Endothelial cell of umbilical vein (primary cell): ENCODE results near the gene TSPO. TPM values are rescaled to one million over a fixed set of nuclear protein-coding genes. Genes with fewer than 3 reads are reported as not detected.

ENCODE experiments used
- BruUV-seq: library from RNA; stranded (reverse); fragments of 400-500 nt; replicated peaks from 2 replicates; lab custom pipeline; 2021; lab: Mats Ljungman, UMichigan
- CTCF ChIA-PET: fragments of 300-600, 350-600 bp; sonication (Branson Sonifier 250); formaldehyde crosslinking; loops from one replicate; lab custom pipeline; 2021; ENCODE audit warnings: antibody characterized with exemption, inconsistent platforms; lab: Charles Lee
- POLR2A ChIA-PET: fragments of 300-600, 350-600 bp; sonication (Branson Sonifier 250); formaldehyde crosslinking; loops from one replicate; lab custom pipeline; 2021; ENCODE audit warnings: antibody characterized with exemption, inconsistent platforms; lab: Charles Lee
- DNase-seq: peaks from one replicate; pipeline ENCODE4 v3.0.0-alpha.2; 2011; ENCODE audit warnings: low read depth, low spot score
- FAIRE-seq: peaks from 2 replicates; lab custom pipeline; 2011; peaks lifted over from hg19 to GRCh38; lab: Jason Lieb, UNC
- H2AFZ ChIP-seq: 2 replicates; pipeline ENCODE4 v1.6.0; 2012; ENCODE audit warnings: low read depth, low read length, control low read depth, inconsistent platforms
- H3K27ac ChIP-seq: 2 replicates; pipeline ENCODE4 v1.5.1; 2011; ENCODE audit warnings: low read depth, mild to moderate bottlenecking, control low read depth, low read length, moderate library complexity; ENCODE audit not compliant: insufficient read depth
- H3K27me3 ChIP-seq, 2 experiments: 2 replicates each; pipeline versions ENCODE4 v1.6.0 to v1.6.1; 2011; ENCODE audit warnings: low read length in 2 of 2, mixed read lengths in 1 of 2; ENCODE audit not compliant: control insufficient read depth in 2 of 2, insufficient read depth in 2 of 2
- H3K36me3 ChIP-seq, 2 experiments: 2 replicates in 1 of 2; 3 replicates in 1 of 2; pipeline ENCODE4 v1.5.1; 2011; ENCODE audit warnings: low read length in 2 of 2, mild to moderate bottlenecking in 1 of 2, moderate library complexity in 1 of 2; ENCODE audit not compliant: control insufficient read depth in 2 of 2, insufficient read depth in 2 of 2; ENCODE audit errors: extremely low read depth in 1 of 2
- H3K4me1 ChIP-seq: 3 replicates; pipeline ENCODE4 v1.5.1; 2011; ENCODE audit warnings: mild to moderate bottlenecking, low read length; ENCODE audit not compliant: control insufficient read depth, insufficient read depth; ENCODE audit errors: extremely low read depth
- H3K4me2 ChIP-seq: 2 replicates; pipeline ENCODE4 v1.6.1; 2011; ENCODE audit warnings: low read length, control low read depth, mixed read lengths; ENCODE audit not compliant: insufficient read depth
- H3K4me3 ChIP-seq, 3 experiments: fragments of 200-600 bp in 1 of 3; sonication (generic), shearing (Covaris generic) in 1 of 3; replicated peaks in 1 of 3; 2 replicates each; pipeline ENCODE4 v1.5.1; 2011 to 2016; ENCODE audit warnings: control low read depth in 3 of 3, low read length in 3 of 3, mild to moderate bottlenecking in 2 of 3, inconsistent platforms in 1 of 3, low read depth in 1 of 3, moderate library complexity in 1 of 3; ENCODE audit not compliant: insufficient read depth in 1 of 3
- H3K79me2 ChIP-seq: 2 replicates; pipeline ENCODE4 v1.6.0; 2012; ENCODE audit warnings: low read length, inconsistent platforms; ENCODE audit not compliant: control insufficient read depth, insufficient read depth
- H3K9ac ChIP-seq: replicated peaks from 2 replicates; pipeline ENCODE3; 2011; ENCODE audit warnings: low read length, control low read depth; ENCODE audit not compliant: insufficient read depth; ENCODE audit errors: extremely low read depth
- H3K9me1 ChIP-seq: replicated peaks from 3 replicates; pipeline ENCODE4 v1.6.0; 2011; ENCODE audit warnings: mild to moderate bottlenecking, low read length; ENCODE audit not compliant: control insufficient read depth, insufficient read depth; ENCODE audit errors: extremely low read depth
- H3K9me3 ChIP-seq: replicated peaks from 2 replicates; pipeline ENCODE4 v1.5.1; 2012; ENCODE audit warnings: low read length, inconsistent platforms; ENCODE audit not compliant: control insufficient read depth, insufficient read depth
- H4K20me1 ChIP-seq: replicated peaks from 2 replicates; pipeline ENCODE3; 2011; ENCODE audit warnings: mild to moderate bottlenecking, low read length; ENCODE audit not compliant: control insufficient read depth, insufficient read depth; ENCODE audit errors: extremely low read depth
- EZH2 ChIP-seq: IDR thresholded peaks from 2 replicates; pipeline ENCODE4 v1.6.1; 2012; ENCODE audit warnings: borderline replicate concordance, low read depth, mild to moderate bottlenecking, moderate library complexity, low read length, inconsistent platforms; ENCODE audit not compliant: severe bottlenecking
- FOS ChIP-seq: IDR thresholded peaks from 2 replicates; pipeline ENCODE4 v1.6.1; 2011; ENCODE audit warnings: mild to moderate bottlenecking, low read length, moderate library complexity, borderline replicate concordance; ENCODE audit not compliant: insufficient read depth
- GATA2 ChIP-seq: IDR thresholded peaks from 2 replicates; pipeline ENCODE4 v1.7.0; 2011; ENCODE audit warnings: low read depth, mild to moderate bottlenecking, moderate library complexity, mixed read lengths, low read length; ENCODE audit not compliant: insufficient read length, insufficient read depth
- JUN ChIP-seq: IDR thresholded peaks from 2 replicates; pipeline ENCODE4 v1.6.1; 2011; ENCODE audit warnings: borderline replicate concordance, low read depth; ENCODE audit not compliant: insufficient read length, insufficient read depth
- MAX ChIP-seq: IDR thresholded peaks from 2 replicates; pipeline ENCODE4 v1.6.1; 2011; ENCODE audit not compliant: insufficient read depth, insufficient read length
- MYC ChIP-seq: IDR thresholded peaks from one replicate; pipeline ENCODE4 v1.6.1; 2011; ENCODE audit warnings: mild to moderate bottlenecking, low read depth, low read length
- POLR2A ChIP-seq: IDR thresholded peaks from 2 replicates; pipeline ENCODE4 v1.6.1; 2012; ENCODE audit warnings: low read depth, mild to moderate bottlenecking, control low read depth, low read length
- POLR2AphosphoS5 ChIP-seq: IDR thresholded peaks from 2 replicates; pipeline ENCODE4 v1.6.1; 2012; ENCODE audit warnings: low read depth, mild to moderate bottlenecking, control low read depth, low read length, moderate library complexity; ENCODE audit not compliant: insufficient read depth
- dilution Hi-C: fragments of 300-500 bp; cut with MboI; formaldehyde crosslinking; loops from one replicate; pipeline ENCODE4 v1.15.0; 2019; ENCODE audit warnings: low sequenced_read_pairs; ENCODE audit not compliant: extremely low pct_ligation_motif_present
- intact Hi-C: fragments of 100-400 bp; cut with micrococcal nuclease; formaldehyde crosslinking; loops from one replicate; pipeline ENCODE4 v1.10.0; 2022
- polyA plus RNA-seq, 4 experiments: library from polyadenylated mRNA; depleted of rRNA in 3 of 4; stranded (reverse) in 3 of 4; unstranded in 1 of 4; fragments of >200 nt; gene quantifications; 2 replicates each; pipeline versions ENCODE4 v1.2.1 to v1.2.3, GENCODE V29; 2011 to 2012; ENCODE audit warnings: missing spikeins in 1 of 4
- total RNA-seq: library from RNA; stranded (reverse); gene quantifications from 2 replicates; pipeline ENCODE4 v1.2.3, GENCODE V29; 2021
- TF ChIP-seq, protein P1 (sequence below), 2 donors: IDR thresholded peaks; 1 replicate in 1 of 2; 2 replicates in 1 of 2; pipeline ENCODE4 v1.5.1; 2011; ENCODE audit warnings: low read length in 2 of 2, mild to moderate bottlenecking in 2 of 2, moderate library complexity in 2 of 2, control low read depth in 1 of 2, inconsistent platforms in 1 of 2, low read depth in 1 of 2; ENCODE audit not compliant: insufficient read depth in 1 of 2; ENCODE audit errors: extremely low read depth in 1 of 2

TSPO gene
- total and polyA plus RNA-seq, 2 donors (not counting 3 experiments of a cell fraction or from before 2014, with no cell fraction given) = 328 to 720 TPM

GRCh38 chr22:43113526-43114251 lies 37.7 kb upstream of the TSPO start:
- FAIRE-seq (no peak), DNase-seq (no peak)
- Histone ChIP-seq H3K36me3 (no peaks in the 10 kb centered on the region), H4K20me1 (no peaks in the 10 kb centered on the region), H3K9me3 (no peaks in the 10 kb centered on the region), H3K4me3 (no peak overlapping the region), H3K27ac (no peak overlapping the region), H3K9ac (no peak overlapping the region), H3K9me1 (no peaks in the 10 kb centered on the region), H3K79me2 (no peaks in the 10 kb centered on the region), H3K4me2 (no peak overlapping the region), H3K4me1 (no peaks in the 10 kb centered on the region), H3K27me3 (peaks cover 16 to 26% of the 10 kb centered on the region in 2 experiments), H2AFZ (no peak overlapping the region)
- POLR2A ChIA-PET = no interaction called here
- CTCF ChIA-PET = no interaction called here
- TF ChIP-seq FOS = no peak
- TF ChIP-seq EZH2 = no peak
- TF ChIP-seq JUN = no peak
- TF ChIP-seq POLR2AphosphoS5 = no peak
- TF ChIP-seq, protein P1, sequence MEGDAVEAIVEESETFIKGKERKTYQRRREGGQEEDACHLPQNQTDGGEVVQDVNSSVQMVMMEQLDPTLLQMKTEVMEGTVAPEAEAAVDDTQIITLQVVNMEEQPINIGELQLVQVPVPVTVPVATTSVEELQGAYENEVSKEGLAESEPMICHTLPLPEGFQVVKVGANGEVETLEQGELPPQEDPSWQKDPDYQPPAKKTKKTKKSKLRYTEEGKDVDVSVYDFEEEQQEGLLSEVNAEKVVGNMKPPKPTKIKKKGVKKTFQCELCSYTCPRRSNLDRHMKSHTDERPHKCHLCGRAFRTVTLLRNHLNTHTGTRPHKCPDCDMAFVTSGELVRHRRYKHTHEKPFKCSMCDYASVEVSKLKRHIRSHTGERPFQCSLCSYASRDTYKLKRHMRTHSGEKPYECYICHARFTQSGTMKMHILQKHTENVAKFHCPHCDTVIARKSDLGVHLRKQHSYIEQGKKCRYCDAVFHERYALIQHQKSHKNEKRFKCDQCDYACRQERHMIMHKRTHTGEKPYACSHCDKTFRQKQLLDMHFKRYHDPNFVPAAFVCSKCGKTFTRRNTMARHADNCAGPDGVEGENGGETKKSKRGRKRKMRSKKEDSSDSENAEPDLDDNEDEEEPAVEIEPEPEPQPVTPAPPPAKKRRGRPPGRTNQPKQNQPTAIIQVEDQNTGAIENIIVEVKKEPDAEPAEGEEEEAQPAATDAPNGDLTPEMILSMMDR (IDR thresholded peaks at IDR 0.05; ENCODE audit: extremely low read depth in 1 of 2, insufficient read depth in 1 of 2, low read depth in 1 of 2, low read length in 2 of 2) = no peak
- TF ChIP-seq MYC = no peak
- TF ChIP-seq MAX = no peak
- TF ChIP-seq GATA2 = no peak
- TF ChIP-seq POLR2A = no peak
- BruUV-seq = no TSS peak
- intact Hi-C loops (no loop called here), dilution Hi-C loops (no loop called here)
